ENCODE data around the gene SH2D7.

DNA sequence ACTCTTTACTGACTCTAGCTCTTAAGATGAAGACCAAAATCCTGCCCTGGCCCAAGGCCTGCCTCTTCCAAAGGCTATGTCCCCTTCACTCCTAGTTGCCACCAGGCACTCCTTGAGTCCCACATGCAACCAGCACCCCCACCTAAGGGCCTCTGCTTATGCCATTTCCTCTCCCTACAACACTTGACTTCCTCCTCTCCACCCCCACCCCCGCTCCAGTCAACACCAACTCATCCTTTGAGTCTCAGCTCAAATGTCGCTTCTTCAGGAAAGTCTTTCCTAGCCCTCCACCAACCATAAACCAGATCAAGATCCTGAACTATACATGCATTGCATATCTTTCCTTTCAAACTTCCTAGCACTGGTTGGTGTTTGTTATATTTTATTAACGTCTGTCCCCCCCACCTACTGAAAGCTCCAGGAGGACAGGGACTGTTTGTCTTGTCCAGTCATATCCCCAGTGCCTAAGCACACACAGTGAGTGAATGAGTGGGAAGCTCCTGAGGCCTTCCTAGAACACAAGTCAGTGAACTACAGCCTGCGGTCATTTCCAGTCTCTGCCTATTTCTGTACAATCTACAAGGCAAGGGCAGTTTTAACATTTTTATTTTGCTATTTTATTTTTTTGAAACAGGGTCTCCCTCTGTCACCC lies 22.2 kb upstream of the SH2D7 start:
- TF ChIP-seq, protein P1, sequence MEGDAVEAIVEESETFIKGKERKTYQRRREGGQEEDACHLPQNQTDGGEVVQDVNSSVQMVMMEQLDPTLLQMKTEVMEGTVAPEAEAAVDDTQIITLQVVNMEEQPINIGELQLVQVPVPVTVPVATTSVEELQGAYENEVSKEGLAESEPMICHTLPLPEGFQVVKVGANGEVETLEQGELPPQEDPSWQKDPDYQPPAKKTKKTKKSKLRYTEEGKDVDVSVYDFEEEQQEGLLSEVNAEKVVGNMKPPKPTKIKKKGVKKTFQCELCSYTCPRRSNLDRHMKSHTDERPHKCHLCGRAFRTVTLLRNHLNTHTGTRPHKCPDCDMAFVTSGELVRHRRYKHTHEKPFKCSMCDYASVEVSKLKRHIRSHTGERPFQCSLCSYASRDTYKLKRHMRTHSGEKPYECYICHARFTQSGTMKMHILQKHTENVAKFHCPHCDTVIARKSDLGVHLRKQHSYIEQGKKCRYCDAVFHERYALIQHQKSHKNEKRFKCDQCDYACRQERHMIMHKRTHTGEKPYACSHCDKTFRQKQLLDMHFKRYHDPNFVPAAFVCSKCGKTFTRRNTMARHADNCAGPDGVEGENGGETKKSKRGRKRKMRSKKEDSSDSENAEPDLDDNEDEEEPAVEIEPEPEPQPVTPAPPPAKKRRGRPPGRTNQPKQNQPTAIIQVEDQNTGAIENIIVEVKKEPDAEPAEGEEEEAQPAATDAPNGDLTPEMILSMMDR (IDR thresholded peaks at IDR 0.05; ENCODE audit: low read length): no peak
- TF ChIP-seq EZH2 (IDR thresholded peaks at IDR 0.05; ENCODE audit: borderline replicate concordance, low read length): no peak

Data from OCI-LY1 (cell line).